Brain pericyte (primary cell): ENCODE results near the gene PPP1R9A.

Experiments
- DNase-seq: peaks from one replicate; pipeline ENCODE4 v3.0.0-alpha.2; 2012; ENCODE audit warnings: low read depth, low spot score

PPP1R9A gene

GRCh38 chr7:95262875-95263274 lies 355.5 kb downstream of the PPP1R9A start:
- DNase-seq = no peak

GRCh38 chr7:95263785-95264362 lies 356.5 kb downstream of the PPP1R9A start:
- no peak for DNase-seq

GRCh38 chr7:95264363-95264891 lies 357.0 kb downstream of the PPP1R9A start:
- DNase-seq = peak; percentile 83

GRCh38 chr7:95265634-95266033 lies 358.2 kb downstream of the PPP1R9A start:
- DNase-seq = no peak

- no peak for DNase-seq
These were observed 360.4 kb downstream of the PPP1R9A start for GRCh38 chr7:95267754-95268153.

GRCh38 chr7:95269640-95270039 lies 362.2 kb downstream of the PPP1R9A start:
- DNase-seq = no peak

GRCh38 chr7:95276114-95276513 lies 368.7 kb downstream of the PPP1R9A start:
- no peak for DNase-seq

- no peak for DNase-seq
These were observed 372.0 kb downstream of the PPP1R9A start for GRCh38 chr7:95279417-95279816.

GRCh38 chr7:95286096-95286495 lies 378.7 kb downstream of the PPP1R9A start:
- DNase-seq = no peak

- no peak for DNase-seq
These were observed 382.9 kb downstream of the PPP1R9A start for GRCh38 chr7:95290166-95290830.

GRCh38 chr7:95295397-95295796 lies 388.0 kb downstream of the PPP1R9A start:
- DNase-seq = no peak

GRCh38 chr7:95296456-95296855 lies 389.1 kb downstream of the PPP1R9A start:
- no peak for DNase-seq

- no peak for DNase-seq
These were observed 389.6 kb downstream of the PPP1R9A start for GRCh38 chr7:95297041-95297440.

- DNase-seq = no peak
These were observed 390.7 kb downstream of the PPP1R9A start for GRCh38 chr7:95298091-95298490.

GRCh38 chr7:95303013-95303905 lies 395.9 kb downstream of the PPP1R9A start:
- no peak for DNase-seq

GRCh38 chr7:95304990-95305389 lies 397.6 kb downstream of the PPP1R9A start:
- DNase-seq = no peak

- DNase-seq = no peak
These were observed 402.6 kb downstream of the PPP1R9A start for GRCh38 chr7:95309951-95310350.

- DNase-seq = no peak
These were observed 404.0 kb downstream of the PPP1R9A start for GRCh38 chr7:95311389-95311788.

GRCh38 chr7:95312561-95312960 lies 405.2 kb downstream of the PPP1R9A start:
- no peak for DNase-seq

- DNase-seq = no peak
These were observed 409.2 kb downstream of the PPP1R9A start for GRCh38 chr7:95316588-95316987.

- DNase-seq = no peak
These were observed 410.2 kb downstream of the PPP1R9A start for GRCh38 chr7:95317546-95317945.

GRCh38 chr7:95317966-95318365 lies 410.6 kb downstream of the PPP1R9A start:
- no peak for DNase-seq
